ENCODE data around the gene PPP1R12C. TPM values are rescaled to one million over a fixed set of nuclear protein-coding genes. Genes with fewer than 3 reads are reported as not detected.
A peak's percentile ranks its signal among the peaks of the same experiment; 100 is the strongest.

The PPP1R12C gene
- total RNA-seq, 1 donor from 2014 or later = 21.8 TPM

DNA sequence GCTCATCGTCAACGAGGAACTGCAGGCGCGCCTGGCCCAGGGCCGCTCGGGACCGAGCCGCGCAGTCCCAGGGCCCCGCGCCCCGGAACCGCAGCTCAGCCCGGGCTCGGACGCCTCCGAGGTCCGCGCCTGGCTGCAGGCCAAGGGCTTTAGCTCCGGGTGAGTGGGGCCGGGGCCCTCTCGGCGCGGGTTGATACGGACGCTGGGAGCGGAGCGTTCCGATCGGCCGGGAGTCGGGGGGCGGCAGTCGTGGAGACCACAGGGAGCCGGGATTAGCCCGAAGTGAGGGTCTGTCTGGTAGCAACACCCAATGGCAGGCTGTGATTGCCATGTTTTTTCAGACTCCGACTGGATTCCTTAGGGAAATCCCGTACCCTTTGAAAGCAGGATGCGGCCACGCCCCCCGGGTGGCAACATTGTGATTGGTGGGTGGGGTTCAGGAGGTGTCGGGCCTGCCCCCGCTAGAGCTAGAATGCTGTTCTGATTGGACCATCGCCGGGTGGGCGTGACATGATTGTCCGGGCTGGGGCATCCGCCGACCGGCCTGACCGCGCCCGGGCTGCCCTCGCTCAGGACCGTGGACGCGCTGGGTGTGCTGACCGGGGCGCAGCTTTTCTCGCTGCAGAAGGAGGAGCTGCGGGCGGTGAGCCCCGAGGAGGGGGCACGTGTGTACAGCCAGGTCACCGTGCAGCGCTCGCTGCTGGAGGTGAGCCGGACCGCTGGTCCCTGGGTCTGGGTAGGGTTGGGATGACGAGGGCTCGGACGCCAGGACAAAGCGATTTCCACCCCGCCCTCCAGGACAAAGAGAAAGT is 30.5 kb downstream of the PPP1R12C start:
- H3K4me1 ChIP-seq = peaks cover 20% of the 10 kb centered on the region
- H3K4me3 Mint-ChIP-seq = peak overlapping the region; percentile 91
- H2AFZ ChIP-seq (replicated peaks) = no peak overlapping the region
- peaks cover 44% of the 10 kb centered on the region for H3K27me3 ChIP-seq
- H4K20me1 ChIP-seq (ENCODE audit: low read depth) = peaks cover 53% of the 10 kb centered on the region
- peaks cover 3% of the 10 kb centered on the region for H3K9me3 Mint-ChIP-seq
- H3K4me3 ChIP-seq = peak overlapping the region; percentile 68
- H3K4me1 Mint-ChIP-seq = peaks cover 48% of the 10 kb centered on the region
- no peaks in the 10 kb centered on the region for H3K9me3 ChIP-seq (ENCODE audit: low read depth)
- H3K36me3 ChIP-seq = no peaks in the 10 kb centered on the region
- H3K27ac ChIP-seq = no peak overlapping the region
- peak overlapping the region; percentile 20 for H3K9ac ChIP-seq
- TF ChIP-seq, protein P1, sequence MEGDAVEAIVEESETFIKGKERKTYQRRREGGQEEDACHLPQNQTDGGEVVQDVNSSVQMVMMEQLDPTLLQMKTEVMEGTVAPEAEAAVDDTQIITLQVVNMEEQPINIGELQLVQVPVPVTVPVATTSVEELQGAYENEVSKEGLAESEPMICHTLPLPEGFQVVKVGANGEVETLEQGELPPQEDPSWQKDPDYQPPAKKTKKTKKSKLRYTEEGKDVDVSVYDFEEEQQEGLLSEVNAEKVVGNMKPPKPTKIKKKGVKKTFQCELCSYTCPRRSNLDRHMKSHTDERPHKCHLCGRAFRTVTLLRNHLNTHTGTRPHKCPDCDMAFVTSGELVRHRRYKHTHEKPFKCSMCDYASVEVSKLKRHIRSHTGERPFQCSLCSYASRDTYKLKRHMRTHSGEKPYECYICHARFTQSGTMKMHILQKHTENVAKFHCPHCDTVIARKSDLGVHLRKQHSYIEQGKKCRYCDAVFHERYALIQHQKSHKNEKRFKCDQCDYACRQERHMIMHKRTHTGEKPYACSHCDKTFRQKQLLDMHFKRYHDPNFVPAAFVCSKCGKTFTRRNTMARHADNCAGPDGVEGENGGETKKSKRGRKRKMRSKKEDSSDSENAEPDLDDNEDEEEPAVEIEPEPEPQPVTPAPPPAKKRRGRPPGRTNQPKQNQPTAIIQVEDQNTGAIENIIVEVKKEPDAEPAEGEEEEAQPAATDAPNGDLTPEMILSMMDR (IDR thresholded peaks at IDR 0.05) = no peak
- peak; percentile 41 for TF ChIP-seq EZH2phosphoT487 (IDR thresholded peaks at IDR 0.05)
- TF ChIP-seq EZH2 (IDR thresholded peaks at IDR 0.05) = no peak
- peaks cover 5% of the 10 kb centered on the region for H3K36me3 Mint-ChIP-seq
- H3K27ac Mint-ChIP-seq = peak overlapping the region; percentile 74
- H3K79me2 ChIP-seq (ENCODE audit: low read depth) = peaks cover 3% of the 10 kb centered on the region
- H3K4me2 ChIP-seq = peak overlapping the region; percentile 90
- peaks cover 44% of the 10 kb centered on the region for H3K27me3 Mint-ChIP-seq (ENCODE audit: insufficient read depth, low read depth)
- DNase-seq (ENCODE audit: low spot score) = peak; percentile 99
- H3F3A ChIP-seq (ENCODE audit: low read depth) = peaks cover 50% of the 10 kb centered on the region

DNA sequence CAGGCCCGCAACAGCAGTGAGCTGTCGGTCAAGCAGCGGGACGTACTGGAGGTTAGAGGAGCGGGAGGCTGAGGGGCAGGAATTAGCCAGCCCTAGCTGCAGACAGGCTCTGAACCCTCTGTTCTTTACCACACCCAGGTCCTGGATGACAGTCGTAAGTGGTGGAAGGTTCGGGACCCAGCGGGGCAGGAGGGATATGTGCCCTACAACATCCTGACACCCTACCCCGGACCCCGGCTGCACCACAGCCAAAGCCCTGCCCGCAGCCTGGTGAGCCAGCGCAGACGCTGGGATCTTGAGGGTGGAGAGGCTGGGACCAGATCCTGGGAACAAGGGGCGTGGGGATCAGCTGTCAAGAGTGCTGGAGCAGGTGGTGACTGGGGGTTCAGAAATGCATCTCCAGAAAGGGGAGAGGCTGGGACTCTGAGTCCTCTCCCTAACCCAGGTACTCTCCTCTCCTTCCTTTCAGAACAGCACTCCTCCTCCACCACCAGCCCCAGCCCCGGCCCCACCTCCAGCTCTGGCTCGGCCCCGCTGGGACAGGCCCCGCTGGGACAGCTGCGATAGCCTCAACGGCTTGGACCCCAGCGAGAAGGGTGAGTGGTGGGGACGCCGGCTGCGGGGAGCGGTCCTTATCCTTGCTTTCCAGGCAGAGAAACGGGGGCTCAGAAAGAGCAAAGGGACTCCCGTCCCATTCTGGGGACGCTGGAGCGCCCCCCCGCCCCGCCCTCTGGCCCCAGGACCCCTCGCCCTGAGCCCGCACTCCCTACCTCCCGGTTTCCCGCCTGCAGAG is 31.3 kb downstream of the PPP1R12C start:
- H3K27ac Mint-ChIP-seq = no peak overlapping the region
- peaks cover 46% of the 10 kb centered on the region for H3K27me3 Mint-ChIP-seq (ENCODE audit: insufficient read depth, low read depth)
- peaks cover 3% of the 10 kb centered on the region for H3K79me2 ChIP-seq (ENCODE audit: low read depth)

DNA sequence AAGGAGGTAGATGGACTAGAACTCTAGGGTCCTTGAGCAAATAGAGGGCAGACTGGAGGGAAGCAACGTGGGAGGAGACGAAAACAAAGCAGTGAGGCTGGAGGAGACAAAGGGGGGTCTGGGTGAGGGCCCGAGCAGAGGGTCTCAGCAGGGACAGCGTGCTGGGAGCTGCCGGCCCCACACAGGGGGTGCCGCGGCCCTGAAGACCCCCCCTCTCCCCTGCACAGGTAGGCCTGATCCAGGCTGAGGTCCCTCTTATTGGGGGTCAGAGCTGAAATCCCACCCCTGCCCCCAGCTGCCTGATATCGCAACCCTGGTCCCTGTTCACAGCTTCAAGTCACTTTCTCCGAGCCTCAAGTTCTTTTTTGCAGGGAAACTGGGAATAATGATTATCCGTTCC is 33.0 kb downstream of the PPP1R12C start:
- no peaks in the 10 kb centered on the region for H3K36me3 ChIP-seq
- peaks cover 59% of the 10 kb centered on the region for H3F3A ChIP-seq (ENCODE audit: low read depth)
- peaks cover 53% of the 10 kb centered on the region for H3K4me1 Mint-ChIP-seq
- peaks cover 7% of the 10 kb centered on the region for H3K9me3 Mint-ChIP-seq
- no peaks in the 10 kb centered on the region for H3K9me3 ChIP-seq (ENCODE audit: low read depth)
- TF ChIP-seq, protein P1 (IDR thresholded peaks at IDR 0.05) = no peak
- TF ChIP-seq EZH2phosphoT487 (IDR thresholded peaks at IDR 0.05) (no peak), EZH2 (IDR thresholded peaks at IDR 0.05) (no peak)
- H3K79me2 ChIP-seq (ENCODE audit: low read depth) = peaks cover 3% of the 10 kb centered on the region
- no peak overlapping the region for H3K27ac ChIP-seq
- H3K9ac ChIP-seq = no peak overlapping the region
- no peaks in the 10 kb centered on the region for H3K36me3 Mint-ChIP-seq
- peak overlapping the region; percentile 10 for H3K4me3 Mint-ChIP-seq
- peaks cover 52% of the 10 kb centered on the region for H4K20me1 ChIP-seq (ENCODE audit: low read depth)
- H3K27me3 Mint-ChIP-seq (ENCODE audit: insufficient read depth, low read depth) = peaks cover 61% of the 10 kb centered on the region
- no peak overlapping the region for H3K4me2 ChIP-seq
- peaks cover 69% of the 10 kb centered on the region for H3K27me3 ChIP-seq
- no peak for DNase-seq (ENCODE audit: low spot score)
- H3K27ac Mint-ChIP-seq = no peak overlapping the region
- H3K4me1 ChIP-seq = peaks cover 16% of the 10 kb centered on the region
- H3K4me3 ChIP-seq = no peak overlapping the region
- H2AFZ ChIP-seq (replicated peaks) = no peak overlapping the region

More for the DNA sequence above, 31.3 kb downstream of the PPP1R12C start:
- DNase-seq (ENCODE audit: low spot score) = peak; percentile 57
- Histone ChIP-seq H3K9ac (peak overlapping the region; percentile 20), H3K4me1 (peaks cover 16% of the 10 kb centered on the region), H2AFZ (replicated peaks) (no peak overlapping the region), H3F3A (ENCODE audit: low read depth) (peaks cover 50% of the 10 kb centered on the region), H3K36me3 (no peaks in the 10 kb centered on the region), H3K27ac (no peak overlapping the region), H4K20me1 (ENCODE audit: low read depth) (peaks cover 50% of the 10 kb centered on the region), H3K4me2 (peak overlapping the region; percentile 90), H3K4me3 (peak overlapping the region; percentile 68), H3K27me3 (peaks cover 52% of the 10 kb centered on the region), H3K9me3 (ENCODE audit: low read depth) (no peaks in the 10 kb centered on the region)
- Mint-ChIP-seq H3K36me3 (peaks cover 5% of the 10 kb centered on the region), H3K4me3 (peak overlapping the region; percentile 91), H3K9me3 (peaks cover 3% of the 10 kb centered on the region), H3K4me1 (peaks cover 48% of the 10 kb centered on the region)
- peak; percentile 50 for TF ChIP-seq EZH2 (IDR thresholded peaks at IDR 0.05)
- TF ChIP-seq, protein P1 (IDR thresholded peaks at IDR 0.05) = no peak

All from neural progenitor cell (in vitro differentiated cells).